SJSA1 (cell line): ENCODE measurements around the gene CLDN24. TPM values are rescaled to one million over a fixed set of nuclear protein-coding genes. Genes with fewer than 3 reads are reported as not detected.

Experiments
- total RNA-seq: library from RNA; depleted of rRNA; stranded (reverse); fragments of >200 nt; shearing (Covaris generic); gene quantifications from 2 replicates; pipeline ENCODE4 v1.2.3, GENCODE V29; 2014; rRNA removed

The CLDN24 gene
- total RNA-seq, 1 experiment from 2014 or later, result not detected

Other genes with a start within 250 kb of the CLDN24 start
- gene WWC2, start 223.2 kb downstream of the CLDN24 start, total RNA-seq, result 42.5 and 55.5 TPM in 2 replicates
- not detected in 2 replicates for gene CLDN22, start 2.1 kb downstream of the CLDN24 start, total RNA-seq
- 21.7 and 24.7 TPM in 2 replicates for gene CDKN2AIP, start 122.2 kb upstream of the CLDN24 start, total RNA-seq
- 14.9 and 15.7 TPM in 2 replicates for gene ING2, start 182.6 kb upstream of the CLDN24 start, total RNA-seq